IPS-18c (cell line): ENCODE data around the gene PLB1.
"Not testable (repeated sequence)": the region's sequence is repeated elsewhere in the genome, so short reads cannot be mapped to it uniquely, and the experiment has no call there.

ENCODE experiments used
- H3K4me3 ChIP-seq: 2 replicates; pipeline ENCODE4 v1.7.0; 2013; ENCODE audit warnings: low read depth, mild to moderate bottlenecking, low read length, moderate library complexity; ENCODE audit not compliant: insufficient read depth
- H3K9me3 ChIP-seq: one replicate; pipeline ENCODE4 v1.6.1; 2013; ENCODE audit warnings: mild to moderate bottlenecking, low read length, moderate library complexity; ENCODE audit not compliant: control insufficient read depth, insufficient read depth

The PLB1 gene

GRCh38 chr2:28463211-28463816 lies 32.5 kb upstream of the PLB1 start:
- Histone ChIP-seq H3K4me3 (no peak overlapping the region), H3K9me3 (no peaks in the 10 kb centered on the region)

GRCh38 chr2:28463893-28464292 lies 32.0 kb upstream of the PLB1 start:
- H3K9me3 ChIP-seq, result no peaks in the 10 kb centered on the region
- no peak overlapping the region for H3K4me3 ChIP-seq

- H3K4me3 ChIP-seq, result no peak overlapping the region
- H3K9me3 ChIP-seq, result no peaks in the 10 kb centered on the region
Measured at GRCh38 chr2:28465148-28465885, 30.5 kb upstream of the PLB1 start.

- Histone ChIP-seq H3K4me3 (no peak overlapping the region), H3K9me3 (peaks cover 2% of the 10 kb centered on the region)
Measured at GRCh38 chr2:28469304-28469703, 26.6 kb upstream of the PLB1 start.

GRCh38 chr2:28469947-28470535 lies 25.8 kb upstream of the PLB1 start:
- H3K4me3 ChIP-seq, result no peak overlapping the region
- peaks cover 2% of the 10 kb centered on the region for H3K9me3 ChIP-seq

GRCh38 chr2:28470759-28471158 lies 25.1 kb upstream of the PLB1 start:
- peaks cover 2% of the 10 kb centered on the region for H3K9me3 ChIP-seq

GRCh38 chr2:28471214-28471613 lies 24.6 kb upstream of the PLB1 start:
- peaks cover 2% of the 10 kb centered on the region for H3K9me3 ChIP-seq
- H3K4me3 ChIP-seq, result no peak overlapping the region

More at GRCh38 chr2:28470759-28471158, 25.1 kb upstream of the PLB1 start:
- no peak overlapping the region for H3K4me3 ChIP-seq

GRCh38 chr2:28471701-28472236 lies 24.1 kb upstream of the PLB1 start:
- no peak overlapping the region for H3K4me3 ChIP-seq
- peaks cover 2% of the 10 kb centered on the region for H3K9me3 ChIP-seq

GRCh38 chr2:28472641-28473040 lies 23.2 kb upstream of the PLB1 start:
- not testable (repeated sequence) for H3K9me3 ChIP-seq, H3K4me3 ChIP-seq

- H3K4me3 ChIP-seq, result no peak overlapping the region
- peaks cover 2% of the 10 kb centered on the region for H3K9me3 ChIP-seq
Measured at GRCh38 chr2:28475088-28475595, 20.7 kb upstream of the PLB1 start.

GRCh38 chr2:28477087-28477486 lies 18.8 kb upstream of the PLB1 start:
- H3K9me3 ChIP-seq, result no peaks in the 10 kb centered on the region
- no peak overlapping the region for H3K4me3 ChIP-seq

- H3K9me3 ChIP-seq, result no peaks in the 10 kb centered on the region
- no peak overlapping the region for H3K4me3 ChIP-seq
Measured at GRCh38 chr2:28477645-28478044, 18.2 kb upstream of the PLB1 start.

GRCh38 chr2:28480403-28481049 lies 15.3 kb upstream of the PLB1 start:
- Histone ChIP-seq H3K9me3 (no peaks in the 10 kb centered on the region), H3K4me3 (no peak overlapping the region)

- Histone ChIP-seq H3K9me3 (no peaks in the 10 kb centered on the region), H3K4me3 (no peak overlapping the region)
Measured at GRCh38 chr2:28481905-28482304, 14.0 kb upstream of the PLB1 start.

GRCh38 chr2:28484835-28485234 lies 11.0 kb upstream of the PLB1 start:
- Histone ChIP-seq H3K9me3 (no peaks in the 10 kb centered on the region), H3K4me3 (no peak overlapping the region)

GRCh38 chr2:28486526-28486925 lies 9.3 kb upstream of the PLB1 start:
- H3K4me3 ChIP-seq, result no peak overlapping the region
- H3K9me3 ChIP-seq, result no peaks in the 10 kb centered on the region

- H3K4me3 ChIP-seq, result no peak overlapping the region
- no peaks in the 10 kb centered on the region for H3K9me3 ChIP-seq
Measured at GRCh38 chr2:28487258-28487657, 8.6 kb upstream of the PLB1 start.
